Ishikawa (cell line): ENCODE data around the gene BCR.
A peak's percentile ranks its signal among the peaks of the same experiment; 100 is the strongest.

Source experiments
- CREB1 ChIP-seq: IDR thresholded peaks from 2 replicates; pipeline ENCODE4 v1.6.1; 2012; ENCODE audit warnings: low read depth
- EP300 ChIP-seq: IDR thresholded peaks from 2 replicates; pipeline ENCODE4 v1.6.1; 2012; ENCODE audit warnings: borderline replicate concordance
- FOXM1 ChIP-seq: IDR thresholded peaks from 2 replicates; pipeline ENCODE4 v1.6.1; 2012; ENCODE audit warnings: low read depth, borderline replicate concordance
- MAX ChIP-seq: IDR thresholded peaks from 2 replicates; pipeline ENCODE4 v1.6.1; 2012
- REST ChIP-seq: IDR thresholded peaks from 2 replicates; pipeline ENCODE4 v1.6.1; 2012; ENCODE audit warnings: low read depth, mild to moderate bottlenecking
- ZBTB7A ChIP-seq: IDR thresholded peaks from 2 replicates; pipeline ENCODE4 v1.6.1; 2012; ENCODE audit warnings: low read depth

- TF ChIP-seq FOXM1 (peak; percentile 46; the same call in 1 of the 2 replicates), MAX (peak; percentile 76), ZBTB7A (no peak), CREB1 (no peak), EP300 (peak; percentile 49; the same call in 1 of the 2 replicates), REST (no peak)
Observed at GRCh38 chr22:23269441-23270211, 89.3 kb downstream of the BCR start.
